WI38 (cell line): ENCODE results near the gene AAK1.
A peak's percentile ranks its signal among the peaks of the same experiment; 100 is the strongest.
"Not testable (repeated sequence)": the region's sequence is repeated elsewhere in the genome, so short reads cannot be mapped to it uniquely, and the experiment has no call there.

Experiments
- H3K4me3 ChIP-seq: 2 replicates; pipeline ENCODE4 v1.5.1; 2011; ENCODE audit warnings: low read depth, mild to moderate bottlenecking, control low read depth, low read length
- CTCF ChIP-seq: IDR thresholded peaks from 2 replicates; pipeline ENCODE4 v1.5.1; 2012; ENCODE audit warnings: low read depth, mild to moderate bottlenecking, control low read depth, low read length

The AAK1 gene

DNA sequence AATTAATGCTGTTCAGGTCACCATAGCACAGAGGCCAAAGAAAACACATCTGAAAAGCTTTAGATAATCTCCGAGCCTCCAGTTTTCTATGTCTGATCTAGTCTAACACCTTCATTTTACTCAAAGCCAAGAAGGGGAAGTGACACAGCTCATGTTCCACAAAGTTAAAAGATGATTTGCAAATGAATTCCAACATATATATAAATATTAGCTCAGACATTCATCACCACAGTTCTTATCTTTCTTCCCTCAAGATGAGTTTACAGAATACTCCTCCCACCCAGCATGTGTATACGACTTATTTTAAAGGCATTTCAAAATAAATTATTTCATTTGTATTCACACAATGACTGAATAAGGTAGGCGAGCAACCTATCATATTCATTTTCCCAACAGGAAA lies 82.4 kb downstream of the AAK1 start:
- no peak for TF ChIP-seq CTCF
- H3K4me3 ChIP-seq: no peak overlapping the region

- no peak overlapping the region for H3K4me3 ChIP-seq
Observed at GRCh38 chr2:69560147-69560482, 83.4 kb downstream of the AAK1 start.

GRCh38 chr2:69559442-69560146 lies 83.9 kb downstream of the AAK1 start:
- TF ChIP-seq CTCF: peak; percentile 66

More at GRCh38 chr2:69560147-69560482, 83.4 kb downstream of the AAK1 start:
- no peak for TF ChIP-seq CTCF

GRCh38 chr2:69556008-69556407 lies 87.5 kb downstream of the AAK1 start:
- H3K4me3 ChIP-seq: no peak overlapping the region
- TF ChIP-seq CTCF: no peak

More at GRCh38 chr2:69559442-69560146, 83.9 kb downstream of the AAK1 start:
- no peak overlapping the region for H3K4me3 ChIP-seq

- H3K4me3 ChIP-seq: no peak overlapping the region
- TF ChIP-seq CTCF: no peak
Observed at GRCh38 chr2:69554981-69555380, 88.6 kb downstream of the AAK1 start.

DNA sequence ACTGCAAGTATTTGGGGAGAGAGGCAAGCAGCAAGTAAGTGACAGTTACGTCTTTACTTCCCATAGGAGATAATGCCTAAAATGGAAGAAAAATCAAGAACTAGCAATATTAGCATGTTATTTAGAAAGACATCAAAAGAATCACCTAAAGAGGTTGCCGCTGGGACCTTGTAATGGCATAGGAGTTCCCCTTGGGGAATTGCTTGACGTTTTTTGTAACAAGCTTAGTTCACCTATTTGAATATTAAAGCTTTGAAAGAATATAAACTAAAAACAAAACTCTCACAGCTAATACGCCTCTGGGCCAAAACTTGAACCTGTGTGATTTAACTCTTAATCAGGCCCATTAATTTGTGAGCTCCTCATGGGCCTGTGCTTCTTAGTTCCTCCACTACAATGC lies 89.0 kb downstream of the AAK1 start:
- TF ChIP-seq CTCF: no peak
- no peak overlapping the region for H3K4me3 ChIP-seq

- H3K4me3 ChIP-seq: no peak overlapping the region
- TF ChIP-seq CTCF: no peak
Observed at GRCh38 chr2:69553991-69554390, 89.5 kb downstream of the AAK1 start.

- not testable (repeated sequence) for H3K4me3 ChIP-seq
Observed at GRCh38 chr2:69550511-69550910, 93.0 kb downstream of the AAK1 start.
